GM18870 (cell line): Measurements from ENCODE around the gene NPSR1.
"Not testable (repeated sequence)": the region's sequence is repeated elsewhere in the genome, so short reads cannot be mapped to it uniquely, and the experiment has no call there.

Experiments
- ATAC-seq: cut with Tn5 transposase; IDR thresholded peaks from one replicate; pipeline ENCODE4 v1.9.1; 2021; ENCODE audit warnings: moderate library complexity; ENCODE audit not compliant: unreplicated experiment

NPSR1 gene

DNA sequence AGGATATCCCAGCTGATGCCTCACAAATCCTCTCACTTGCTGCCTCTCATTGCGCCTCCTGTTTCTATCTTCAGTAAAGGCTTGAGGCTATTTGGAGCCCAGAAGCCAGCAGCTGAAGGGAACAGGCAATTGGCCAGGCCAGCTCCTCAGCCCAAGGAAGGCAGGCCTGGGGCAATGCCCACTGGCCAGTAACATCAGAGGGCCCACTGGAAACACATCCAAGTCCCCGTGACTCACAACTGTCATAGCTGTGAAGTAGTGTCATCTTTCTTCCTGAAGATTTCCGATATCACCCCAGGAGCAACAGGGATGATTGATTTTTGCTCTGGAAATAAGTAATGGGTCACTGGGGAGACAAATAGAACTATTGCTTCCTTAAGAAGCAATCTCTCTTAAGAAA lies 209.3 kb downstream of the NPSR1 start:
- ATAC-seq: not testable (repeated sequence)

DNA sequence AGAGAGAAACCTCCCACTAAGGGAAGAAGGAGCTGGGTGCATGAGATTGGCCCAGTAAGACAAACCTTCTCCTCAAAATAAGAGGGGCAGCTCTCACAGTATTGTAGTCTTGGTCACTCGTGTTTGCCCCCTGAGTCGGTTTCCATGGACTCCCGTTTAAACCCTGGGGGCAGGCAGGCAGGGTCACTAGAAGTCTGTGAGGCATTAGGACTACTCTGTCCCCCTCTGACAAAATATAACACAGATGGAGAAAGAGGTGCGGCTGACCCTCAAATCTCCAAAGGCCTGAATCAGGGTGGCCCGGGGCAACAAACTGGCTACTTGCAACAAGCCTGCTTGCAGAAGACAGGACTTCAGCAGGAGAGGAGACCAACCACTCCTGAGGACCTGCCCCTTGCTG lies 210.6 kb downstream of the NPSR1 start:
- ATAC-seq: not testable (repeated sequence)

DNA sequence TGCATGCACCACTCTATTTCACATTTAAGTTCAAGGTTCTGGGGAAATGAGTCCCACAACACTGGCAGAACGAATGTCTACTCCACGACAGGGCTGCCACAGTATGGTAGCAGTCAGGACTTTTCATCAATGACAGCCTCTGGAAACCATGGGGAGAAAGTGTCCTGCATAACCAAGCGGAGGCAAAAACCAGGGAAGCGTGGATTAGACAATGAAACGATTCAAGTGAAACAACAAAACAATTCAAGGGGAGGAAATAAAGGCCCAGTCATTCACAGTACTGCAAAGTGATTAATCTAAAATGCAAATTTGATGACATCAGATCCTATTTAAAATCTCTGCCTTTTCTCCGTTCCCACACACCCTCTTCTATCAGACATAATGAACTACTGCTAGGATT lies 211.0 kb downstream of the NPSR1 start:
- no peak for ATAC-seq

DNA sequence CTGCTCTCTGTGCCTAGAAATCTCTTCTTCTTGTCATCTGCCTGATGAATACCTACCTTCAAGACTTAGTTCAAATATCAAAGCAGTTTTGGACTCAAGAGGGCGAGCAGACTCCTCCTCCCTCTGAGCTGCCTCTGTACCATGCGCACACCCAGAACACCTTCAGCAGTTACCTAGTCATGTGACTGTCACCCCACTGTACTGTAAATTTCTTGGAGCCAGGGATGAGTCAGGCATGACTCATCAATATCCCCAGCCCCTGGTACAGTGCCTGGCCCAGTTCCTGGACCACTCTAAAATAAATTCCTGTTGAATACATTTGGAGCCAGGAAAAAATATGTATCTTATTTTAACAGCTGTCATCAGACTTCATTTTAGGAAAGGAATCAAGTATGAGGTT lies 212.0 kb downstream of the NPSR1 start:
- ATAC-seq: not testable (repeated sequence)

DNA sequence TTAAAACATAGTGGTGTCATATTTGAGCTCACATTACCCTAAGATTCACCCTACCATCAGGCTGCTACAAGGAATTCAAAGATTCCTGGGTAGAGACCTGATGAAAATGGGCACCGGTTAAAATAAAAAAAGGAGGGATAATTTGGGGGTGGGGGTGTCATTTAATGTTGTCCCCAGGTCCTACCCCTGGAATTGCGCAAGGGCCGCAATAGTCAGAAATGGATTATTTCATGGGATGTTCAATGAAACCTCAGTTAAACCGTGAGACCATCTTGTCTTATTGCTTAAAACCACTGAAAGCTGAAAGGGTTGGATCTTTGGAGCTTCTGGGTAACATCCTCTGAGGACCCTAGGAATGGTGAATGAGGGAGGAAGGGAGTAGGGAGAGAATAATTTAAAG lies 216.3 kb downstream of the NPSR1 start:
- not testable (repeated sequence) for ATAC-seq

DNA sequence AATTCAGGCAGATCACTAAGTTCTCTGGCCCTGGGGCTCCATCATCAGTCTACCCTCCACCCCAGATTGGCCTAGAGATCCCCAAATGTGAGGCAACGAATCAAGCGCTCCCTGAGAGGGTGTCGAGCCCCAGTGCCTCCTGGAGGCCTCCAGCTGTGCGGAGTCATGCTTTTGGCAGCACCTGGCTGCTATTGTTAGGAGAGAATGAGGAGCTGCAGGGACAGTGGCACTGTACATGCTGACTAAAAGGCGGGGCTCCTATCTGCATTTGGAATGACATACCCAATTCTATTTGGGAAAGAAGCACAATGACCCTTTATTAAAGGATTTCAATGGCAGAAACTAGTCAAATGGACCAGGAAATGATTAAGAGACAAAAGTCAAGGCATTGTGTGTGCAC lies 217.5 kb downstream of the NPSR1 start:
- no peak for ATAC-seq

DNA sequence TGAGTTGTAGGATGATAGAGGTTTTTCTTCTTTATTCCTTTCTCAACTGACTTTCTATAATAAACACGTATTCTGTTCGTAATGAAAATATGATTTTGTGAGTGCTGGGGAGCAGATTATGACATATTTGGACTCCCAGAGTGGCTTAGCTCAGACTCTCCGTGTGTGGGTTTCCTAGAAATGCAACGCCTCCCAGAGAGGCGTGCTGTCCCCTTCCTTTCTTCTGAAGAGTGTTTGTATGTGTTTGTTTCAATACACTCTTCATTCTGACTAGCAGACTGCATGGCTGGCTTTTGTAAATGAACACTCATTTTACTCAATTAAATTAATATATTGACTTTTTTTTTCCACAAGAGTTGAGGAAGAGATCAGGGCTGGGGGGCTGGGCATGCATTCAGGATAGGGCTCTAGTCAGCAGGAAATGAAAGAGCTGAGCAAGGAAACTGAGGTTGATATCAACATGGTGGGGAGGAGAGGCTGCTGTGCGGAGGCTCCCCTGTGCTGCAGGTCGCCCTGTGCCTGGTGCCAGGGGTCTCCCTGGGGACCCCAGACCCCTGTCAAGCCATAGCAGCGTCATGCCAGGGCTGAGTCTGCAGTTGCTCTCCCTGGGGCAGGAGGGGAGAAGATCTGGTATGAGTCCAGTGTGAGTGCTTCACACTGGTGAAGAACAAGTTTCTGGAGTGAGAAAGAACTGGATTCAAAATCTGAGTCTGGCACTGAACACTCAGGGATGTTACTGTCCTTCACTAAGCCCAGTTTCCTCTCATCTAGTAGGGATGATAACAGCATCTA lies 221.1 kb downstream of the NPSR1 start:
- ATAC-seq: not testable (repeated sequence)

DNA sequence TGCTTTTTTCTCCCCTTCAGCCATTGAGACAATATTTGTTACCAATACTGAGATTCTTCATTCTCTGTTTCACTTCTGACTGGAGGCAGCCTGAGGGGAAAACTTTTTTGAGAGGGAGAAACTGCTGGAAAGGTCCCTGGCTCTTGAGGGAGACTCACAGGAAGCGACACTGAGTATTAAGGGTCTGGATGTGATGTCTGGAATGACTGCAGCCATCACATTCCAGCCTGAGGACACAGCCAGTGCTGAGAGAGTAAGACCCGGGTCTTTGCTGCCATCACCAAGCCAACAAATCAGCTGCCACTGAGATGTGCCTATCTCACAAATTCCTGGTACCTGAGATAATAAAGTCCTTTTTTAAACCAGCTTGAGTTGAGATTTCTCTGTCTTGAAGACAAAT lies 221.9 kb downstream of the NPSR1 start:
- no peak for ATAC-seq

DNA sequence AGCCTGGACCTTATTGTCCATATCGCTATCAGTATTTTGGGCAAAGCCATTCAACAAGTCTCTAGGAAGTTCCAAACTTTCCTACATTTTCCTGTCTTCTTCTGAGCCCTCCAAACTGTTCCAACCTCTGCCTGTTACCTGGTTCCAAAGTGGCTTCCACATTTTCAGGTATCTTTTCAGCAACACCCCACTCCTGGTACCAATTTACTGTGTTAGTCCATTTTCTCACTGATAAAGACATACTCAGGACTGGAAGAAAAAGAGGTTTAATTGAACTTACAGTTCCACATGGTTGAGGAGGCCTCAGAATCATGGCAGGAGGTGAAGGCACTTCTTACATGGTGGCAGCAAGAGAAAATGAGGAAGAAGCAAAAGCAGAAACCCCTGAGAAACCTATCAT lies 225.8 kb downstream of the NPSR1 start:
- ATAC-seq: not testable (repeated sequence)

DNA sequence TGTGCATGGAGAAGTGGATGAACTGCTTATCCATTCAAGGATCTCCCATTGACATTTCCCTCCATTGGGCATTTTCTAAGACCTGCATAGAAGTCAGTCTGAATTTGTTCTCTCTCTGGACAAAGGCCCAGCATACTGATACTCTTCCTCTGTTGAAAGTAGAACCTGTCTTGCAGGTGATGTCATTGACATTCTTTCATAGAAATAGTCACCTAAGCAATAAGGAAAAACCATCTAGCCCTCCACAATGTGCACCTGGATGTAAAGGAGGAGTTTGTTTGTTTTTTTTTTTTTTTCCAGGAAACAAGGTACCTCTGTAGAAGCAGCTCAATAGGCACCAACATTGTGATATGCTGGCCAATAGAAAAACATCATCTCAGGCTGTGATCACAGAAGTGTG lies 228.8 kb downstream of the NPSR1 start:
- ATAC-seq: no peak

DNA sequence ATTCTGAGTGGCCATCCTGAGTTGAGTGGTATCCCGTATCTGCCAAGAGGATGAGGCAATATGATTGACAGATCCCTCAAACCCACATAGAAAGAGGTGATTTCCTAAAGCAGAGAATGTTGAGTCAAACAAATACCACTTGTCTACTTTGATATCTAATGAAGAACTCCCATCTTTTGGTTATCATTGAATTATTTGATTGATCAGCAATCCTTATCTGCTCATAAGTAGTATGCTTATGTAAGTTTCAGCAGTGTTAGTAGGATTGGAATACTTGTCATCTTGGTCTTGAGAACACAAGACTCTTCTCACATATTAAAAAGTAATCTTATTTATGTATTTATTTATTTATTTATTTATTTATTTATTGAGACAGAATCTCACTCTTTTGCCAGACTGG lies 231.9 kb downstream of the NPSR1 start:
- ATAC-seq: no peak

DNA sequence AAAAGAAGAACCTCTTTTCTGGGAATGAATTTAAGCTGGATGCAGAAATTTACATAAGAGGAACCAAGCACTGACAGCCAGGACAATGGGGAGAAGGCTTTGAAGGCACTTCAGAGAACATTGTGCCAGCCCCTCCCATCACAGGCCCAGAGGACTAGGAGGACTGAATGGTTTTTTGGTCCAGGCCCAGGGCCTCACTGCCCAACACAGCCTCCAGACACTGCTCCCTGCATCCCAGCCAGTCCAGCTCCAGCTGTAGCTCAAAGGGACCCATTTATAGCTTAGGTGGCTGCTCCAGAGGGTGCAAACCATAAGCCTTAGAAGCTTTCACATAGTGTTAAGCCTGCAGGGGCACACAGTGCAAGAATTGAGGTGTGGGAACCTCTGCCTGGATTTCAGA lies 237.2 kb downstream of the NPSR1 start:
- ATAC-seq: no peak
